Lower leg skin (tissue), 4 donors: Measurements from ENCODE around the gene C1orf159. TPM values are rescaled to one million over a fixed set of nuclear protein-coding genes. Genes with fewer than 3 reads are reported as not detected.

Source experiments
- DNase-seq, 2 donors: peaks; one replicate each; pipeline ENCODE4 v3.0.0-alpha.2; 2019; ENCODE audit warnings: low spot score in 2 of 2
- H3K4me3 ChIP-seq: fragments of 200-600 bp; sonication (generic); 2 replicates; pipeline ENCODE4 v1.5.1; 2017; ENCODE audit warnings: mild to moderate bottlenecking, low read depth; ENCODE audit not compliant: poor library complexity, severe bottlenecking
- POLR2A ChIP-seq, 2 donors: fragments of 450-650 bp; IDR thresholded peaks; one replicate each; pipeline ENCODE4 v1.6.1; 2016 to 2017; ENCODE audit warnings: antibody characterized with exemption in 2 of 2, mild to moderate bottlenecking in 1 of 2, moderate library complexity in 1 of 2
- WGBS, 2 donors: methylation state at CpG; one replicate each; pipeline ENCODE4 v1.1.5; 2018; 5-methylcytosine and 5-hydroxymethylcytosine counted together
- intact Hi-C: fragments of 100-400 bp; cut with DNase I; formaldehyde crosslinking; loops from one replicate; pipeline ENCODE4 v1.15.0; 2023; ENCODE audit warnings: low total_unique reads
- total RNA-seq, 4 donors: library from RNA; depleted of rRNA; stranded (reverse); fragments of >200 nt; gene quantifications; one replicate each; pipeline ENCODE4 v1.1.0, GENCODE V29; 2016
- TF ChIP-seq, protein P1 (sequence below), 3 donors: fragments of 450-650 bp; IDR thresholded peaks; one replicate each; pipeline ENCODE4 v1.5.1; 2016; ENCODE audit warnings: antibody characterized with exemption in 3 of 3, mild to moderate bottlenecking in 3 of 3, moderate library complexity in 2 of 3

C1orf159 gene
- total RNA-seq, 4 donors from 2014 or later = 16.1 to 36.0 (median 21.5) TPM

DNA sequence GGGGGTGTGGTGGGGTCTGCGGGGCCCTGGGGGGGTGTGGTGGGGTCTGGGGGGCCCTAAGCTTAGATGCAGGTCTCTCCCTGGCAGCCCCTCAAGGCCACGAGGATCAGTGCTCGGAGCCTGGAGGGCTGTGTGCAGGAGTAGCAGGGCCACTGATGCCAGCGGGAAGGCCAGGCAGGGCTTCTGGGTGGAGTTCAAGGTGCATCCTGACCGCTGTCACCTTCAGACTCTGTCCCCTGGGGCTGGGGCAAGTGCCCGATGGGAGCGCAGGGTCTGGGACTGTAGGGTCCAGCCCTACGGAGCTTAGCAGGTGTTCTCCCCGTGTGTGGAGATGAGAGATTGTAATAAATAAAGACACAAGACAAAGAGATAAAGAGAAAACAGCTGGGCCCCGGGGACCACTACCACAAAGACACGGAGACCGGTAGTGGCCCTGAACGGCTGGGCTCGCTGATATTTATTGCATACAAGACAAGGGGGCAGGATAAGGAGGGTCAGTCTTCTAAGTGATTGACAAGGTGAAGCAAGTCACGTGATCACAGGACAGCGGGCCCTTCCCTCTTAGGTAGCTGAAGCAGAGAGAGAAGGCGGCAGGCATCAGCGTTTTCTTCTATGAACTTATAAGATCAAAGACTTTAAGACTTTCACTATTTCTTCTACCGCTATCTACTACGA, 50.5 kb downstream of the C1orf159 start:
- intact Hi-C loops = no loop called here
- WGBS, 2 donors = 50 to 62% methylated on average over 18 to 19 of the region's 20 CpGs
- no peak for DNase-seq
- H3K4me3 ChIP-seq = no peak overlapping the region
- no peak for TF ChIP-seq POLR2A (IDR thresholded peaks at IDR 0.05)
- TF ChIP-seq, protein P1, sequence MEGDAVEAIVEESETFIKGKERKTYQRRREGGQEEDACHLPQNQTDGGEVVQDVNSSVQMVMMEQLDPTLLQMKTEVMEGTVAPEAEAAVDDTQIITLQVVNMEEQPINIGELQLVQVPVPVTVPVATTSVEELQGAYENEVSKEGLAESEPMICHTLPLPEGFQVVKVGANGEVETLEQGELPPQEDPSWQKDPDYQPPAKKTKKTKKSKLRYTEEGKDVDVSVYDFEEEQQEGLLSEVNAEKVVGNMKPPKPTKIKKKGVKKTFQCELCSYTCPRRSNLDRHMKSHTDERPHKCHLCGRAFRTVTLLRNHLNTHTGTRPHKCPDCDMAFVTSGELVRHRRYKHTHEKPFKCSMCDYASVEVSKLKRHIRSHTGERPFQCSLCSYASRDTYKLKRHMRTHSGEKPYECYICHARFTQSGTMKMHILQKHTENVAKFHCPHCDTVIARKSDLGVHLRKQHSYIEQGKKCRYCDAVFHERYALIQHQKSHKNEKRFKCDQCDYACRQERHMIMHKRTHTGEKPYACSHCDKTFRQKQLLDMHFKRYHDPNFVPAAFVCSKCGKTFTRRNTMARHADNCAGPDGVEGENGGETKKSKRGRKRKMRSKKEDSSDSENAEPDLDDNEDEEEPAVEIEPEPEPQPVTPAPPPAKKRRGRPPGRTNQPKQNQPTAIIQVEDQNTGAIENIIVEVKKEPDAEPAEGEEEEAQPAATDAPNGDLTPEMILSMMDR (IDR thresholded peaks at IDR 0.05) = no peak

DNA sequence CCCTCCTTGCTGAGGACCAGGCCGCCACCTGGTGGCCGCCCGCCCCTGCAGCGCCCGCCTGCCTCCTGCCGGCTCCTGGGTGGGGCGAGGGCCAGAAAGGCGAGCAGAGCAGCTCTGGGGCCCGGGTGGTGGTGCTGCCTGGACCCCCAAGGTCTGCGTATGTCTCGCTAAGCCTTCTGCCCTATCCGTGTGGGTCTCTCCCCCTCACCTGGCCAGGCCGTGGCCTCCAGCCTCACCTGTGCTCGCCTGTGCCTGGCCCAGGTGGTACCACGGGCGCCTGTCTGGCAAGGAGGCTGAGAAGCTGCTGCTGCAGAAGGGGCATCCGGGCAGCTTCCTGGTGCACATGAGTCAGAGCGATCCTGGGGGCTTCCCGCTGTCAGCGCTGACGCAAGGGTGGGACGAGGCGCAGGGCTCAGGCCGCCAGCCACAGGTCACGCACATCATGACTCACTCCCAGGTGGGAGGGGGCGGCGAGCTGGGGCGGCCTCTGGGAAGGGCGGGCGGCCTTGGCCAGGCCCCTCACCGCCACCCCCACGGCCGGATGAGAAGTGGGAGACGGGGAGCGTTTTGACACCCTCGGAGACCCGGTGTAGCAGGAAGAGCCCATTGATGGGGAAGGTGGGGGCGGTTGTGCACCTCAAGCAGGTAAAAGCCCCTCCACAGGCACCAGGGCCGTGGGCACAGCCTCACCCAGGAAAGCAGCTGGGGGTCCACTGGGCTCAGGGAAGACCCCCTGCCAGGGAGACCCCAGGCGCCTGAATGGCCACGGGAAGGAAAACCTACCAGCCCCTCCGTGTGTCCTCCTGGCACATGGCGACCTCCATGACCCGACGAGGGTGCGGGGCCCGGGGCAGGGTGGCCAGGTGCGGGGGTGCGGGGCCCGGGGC, 51.7 kb downstream of the C1orf159 start:
- DNase-seq = no peak
- WGBS, 2 donors = 15 to 17% methylated on average over 14 to 39 of the region's 50 CpGs
- H3K4me3 ChIP-seq = no peak overlapping the region
- intact Hi-C loops = loop anchor here (5.0 kb wide), 1 partner anchor 77 kb away; no protein-coding TSS in a partner anchor
- TF ChIP-seq, protein P1 (IDR thresholded peaks at IDR 0.05) = peak in 1 of 3 donors; percentile 63
- TF ChIP-seq POLR2A (IDR thresholded peaks at IDR 0.05) = no peak

DNA sequence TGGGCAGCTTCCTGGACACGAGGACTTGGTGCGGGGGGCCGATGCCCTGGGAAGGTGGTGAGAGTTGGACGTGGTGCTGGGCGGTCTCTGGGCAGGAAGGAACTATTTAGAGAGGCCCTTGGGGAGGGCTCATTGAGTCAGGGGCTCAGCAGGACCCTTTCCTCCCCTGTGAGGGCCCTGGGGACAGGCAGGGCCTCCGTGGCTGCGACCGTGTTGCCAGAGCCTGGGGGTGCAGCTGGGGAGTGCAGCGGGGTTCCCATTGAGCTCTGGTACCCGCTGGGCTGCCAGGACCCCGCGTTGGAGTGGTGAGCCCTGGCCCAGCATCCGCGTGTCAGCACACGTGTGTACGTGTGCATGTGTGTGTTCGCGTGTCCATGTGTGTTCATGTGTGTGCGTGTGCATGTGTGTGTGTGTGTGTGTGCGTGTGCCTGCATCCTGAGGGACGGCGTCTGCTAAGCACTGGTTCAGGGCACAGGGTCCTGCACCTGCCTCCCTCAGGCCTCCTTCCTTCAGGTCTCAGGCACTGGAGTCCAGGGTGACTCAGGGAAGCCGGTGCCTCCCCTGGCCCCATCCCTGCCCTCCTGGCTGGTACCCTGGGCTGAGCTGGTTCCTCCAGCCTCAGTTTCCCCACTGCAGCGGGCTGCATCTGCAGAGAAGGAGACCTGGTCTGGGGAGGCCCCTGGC, 52.5 kb downstream of the C1orf159 start:
- no peak for DNase-seq
- intact Hi-C loops = loop anchor here (5.0 kb wide), 1 partner anchor 76 kb away; no protein-coding TSS in a partner anchor
- TF ChIP-seq, protein P1 (IDR thresholded peaks at IDR 0.05) = no peak
- no peak for TF ChIP-seq POLR2A (IDR thresholded peaks at IDR 0.05)
- 61 to 66% methylated on average over 17 to 24 of the region's 24 CpGs for WGBS, 2 donors
- no peak overlapping the region for H3K4me3 ChIP-seq

DNA sequence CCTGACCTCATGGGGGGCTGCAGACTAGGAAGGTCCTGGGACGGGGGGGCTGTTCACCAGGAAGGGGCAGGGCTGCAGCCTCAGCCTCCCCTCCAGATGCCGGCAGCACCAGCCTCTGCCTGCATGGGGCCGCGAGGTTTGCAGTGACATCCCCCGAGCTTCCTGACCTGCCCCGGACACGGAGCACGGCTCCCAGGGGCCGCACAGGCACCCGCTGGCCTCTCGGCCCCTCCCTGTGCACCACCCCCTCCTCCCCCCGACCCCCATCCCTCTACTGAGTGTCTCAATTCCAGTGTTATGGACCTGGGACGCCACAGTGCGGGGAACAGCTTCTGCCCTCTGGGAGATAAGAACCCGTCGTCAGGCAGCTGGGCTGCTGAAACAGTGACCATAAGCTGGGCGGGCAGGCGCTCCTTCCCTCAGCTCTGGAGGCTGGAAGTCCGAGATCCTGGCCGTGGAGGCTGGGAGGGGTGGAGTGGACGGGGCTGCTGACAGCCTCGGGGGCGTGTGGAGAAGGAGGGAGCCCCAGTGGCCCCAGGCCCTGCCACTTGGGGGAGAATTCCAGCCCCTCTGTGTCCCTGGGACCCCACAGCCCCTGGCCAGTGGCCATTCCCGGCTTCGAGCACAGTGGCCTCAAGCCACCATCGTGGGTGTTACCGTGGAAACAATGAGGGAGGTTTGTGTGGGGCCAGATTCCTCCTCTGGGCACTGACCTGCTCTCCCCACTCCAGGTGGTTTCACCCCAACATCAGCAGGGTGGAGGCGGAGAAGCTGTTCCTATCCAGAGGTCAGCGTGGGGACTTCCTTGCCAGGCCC, 53.3 kb downstream of the C1orf159 start:
- TF ChIP-seq POLR2A (IDR thresholded peaks at IDR 0.05) = no peak
- TF ChIP-seq, protein P1 (IDR thresholded peaks at IDR 0.05) = no peak
- H3K4me3 ChIP-seq = no peak overlapping the region
- WGBS, 2 donors = 15 to 24% methylated on average over 28 to 29 of the region's 29 CpGs
- DNase-seq = no peak
- intact Hi-C loops = loop anchor here (5.0 kb wide), 1 partner anchor 75 kb away; no protein-coding TSS in a partner anchor
